GM04504 (cell line): Measurements from ENCODE around the gene CIBAR2.

Experiments
- DNase-seq: peaks from one replicate; pipeline ENCODE4 v3.0.0-alpha.2; 2012; ENCODE audit warnings: low read depth

Gene CIBAR2

DNA sequence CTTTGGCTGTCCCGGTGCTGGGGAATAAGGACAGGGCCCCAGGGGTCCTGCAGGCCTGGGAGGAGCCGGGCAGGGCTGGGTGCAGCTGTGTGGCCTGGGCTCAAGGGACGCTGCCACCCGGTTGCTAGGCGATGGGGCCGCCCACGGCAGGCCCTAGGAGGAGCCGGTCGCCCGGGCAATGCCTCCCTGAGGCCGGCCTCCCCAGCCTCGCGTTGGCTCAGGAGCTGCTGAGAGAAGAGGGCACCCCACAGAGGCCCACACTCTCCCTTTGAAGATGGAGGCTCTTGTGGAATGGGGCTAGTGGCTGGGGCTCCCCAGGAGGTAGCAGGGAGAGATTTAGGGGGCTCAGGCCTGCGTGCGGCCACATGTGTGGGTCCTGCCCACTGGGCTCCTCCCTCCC lies at the start of gene CIBAR2:
CIBAR2 (minus strand) TSS at position 109 of the 400 bp plus-strand sequence. CDS start 120 bp downstream, outside the sequence.
- DNase-seq, result no peak

DNA sequence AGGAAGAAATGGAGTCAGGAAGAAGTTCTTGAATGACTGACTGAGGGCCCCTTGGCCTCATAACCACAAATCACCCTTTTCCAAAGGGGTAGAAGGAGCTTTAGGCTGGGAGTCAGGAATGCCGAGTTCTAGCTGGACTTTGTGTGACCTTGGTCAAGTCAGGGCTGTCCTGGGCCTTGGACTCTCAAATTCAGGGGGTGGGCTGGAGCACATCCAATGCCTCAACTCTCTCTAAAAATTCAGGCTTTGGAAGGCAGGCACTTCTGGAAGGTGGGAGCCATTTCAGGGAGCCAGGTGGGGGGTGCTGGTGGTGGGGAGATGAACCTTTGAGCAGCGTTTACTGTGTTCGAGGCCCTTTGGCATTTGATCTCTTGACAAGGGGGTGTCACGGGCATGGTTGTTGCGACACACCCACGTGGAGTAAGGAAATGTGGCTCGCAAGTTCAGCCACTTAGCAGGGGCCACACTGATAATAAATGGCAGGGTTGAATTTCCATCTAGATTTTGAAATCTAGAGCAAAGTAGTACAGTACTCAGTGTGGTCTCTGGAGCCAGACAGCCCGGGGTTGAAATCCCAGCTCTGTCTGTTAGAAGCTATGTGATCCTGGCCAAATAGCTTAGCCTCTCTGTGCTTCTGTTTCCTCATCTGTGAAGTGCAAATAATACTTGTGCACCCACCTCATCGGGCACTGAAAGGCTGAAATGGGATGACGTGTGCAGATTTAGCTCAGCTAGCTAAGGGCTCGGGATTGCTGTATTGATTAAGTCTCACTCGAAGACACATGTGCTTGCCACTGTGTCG lies 47.1 kb upstream of the CIBAR2 start:
- DNase-seq, result no peak

DNA sequence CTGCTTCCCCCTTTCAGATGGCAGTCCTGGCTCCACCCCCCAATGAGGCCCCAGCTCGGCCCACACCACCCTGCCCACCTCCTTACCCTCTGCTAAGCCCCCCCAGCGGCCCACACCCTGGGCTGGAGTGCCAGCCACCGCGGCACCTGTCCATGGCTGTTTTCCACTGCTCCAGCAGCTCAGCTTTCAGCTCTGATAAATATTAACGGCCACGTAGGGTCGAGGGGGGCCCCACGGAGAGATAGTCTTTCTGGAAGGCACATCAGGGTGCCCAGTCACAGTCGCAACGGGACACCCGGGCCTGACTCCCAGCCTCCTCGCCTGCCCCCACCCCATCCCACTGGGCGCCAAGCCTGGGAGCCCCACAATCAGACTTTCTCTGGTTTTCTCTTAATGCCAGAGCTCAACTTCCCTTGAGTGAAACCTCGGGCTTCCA lies 46.5 kb upstream of the CIBAR2 start:
- DNase-seq, result no peak

DNA sequence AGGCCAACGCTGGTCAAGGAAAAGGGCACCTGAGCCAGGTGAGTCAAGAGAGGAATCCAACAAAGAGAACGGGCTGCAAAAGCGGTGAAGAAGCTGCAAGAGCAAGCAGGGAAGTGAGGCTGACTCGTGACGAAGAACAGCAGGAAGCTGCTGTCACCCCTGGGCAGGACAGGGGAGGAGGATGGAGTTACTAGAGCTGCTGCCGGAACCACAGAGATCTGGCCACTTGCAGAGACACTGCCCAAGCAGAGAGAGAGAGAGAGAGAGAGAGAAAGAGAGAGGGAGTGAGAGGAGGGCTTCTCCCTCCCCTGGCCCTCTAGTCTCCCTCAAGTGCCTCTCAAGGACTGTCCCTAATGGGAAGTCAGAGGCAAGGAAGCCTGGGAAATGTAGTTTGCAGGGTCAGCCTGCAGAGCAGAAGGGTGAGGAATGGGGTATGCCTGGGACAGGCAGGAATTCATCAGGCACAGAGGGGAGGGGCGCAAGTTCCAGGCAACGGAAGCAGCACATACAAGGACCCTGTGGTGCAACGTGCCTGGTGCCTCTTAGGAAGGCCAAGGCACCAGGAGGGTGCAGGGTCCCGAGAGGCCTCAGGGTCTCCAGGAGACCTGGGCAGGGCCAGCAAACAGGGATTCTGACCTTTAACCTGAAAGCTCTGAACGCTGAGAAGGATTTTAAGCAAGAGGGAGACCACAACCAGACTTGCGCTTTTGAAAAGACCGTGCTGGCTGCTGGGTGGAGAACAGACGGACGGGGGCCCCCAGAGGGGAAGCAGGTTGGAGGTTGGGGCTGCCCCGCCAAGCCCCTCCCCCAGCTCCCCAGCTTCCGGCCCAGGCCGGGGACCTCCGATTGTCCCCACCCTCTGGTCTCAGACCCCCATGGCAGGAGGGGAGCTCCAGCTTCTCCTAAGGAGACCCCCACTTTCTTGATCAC lies 45.8 kb upstream of the CIBAR2 start:
- no peak for DNase-seq

DNA sequence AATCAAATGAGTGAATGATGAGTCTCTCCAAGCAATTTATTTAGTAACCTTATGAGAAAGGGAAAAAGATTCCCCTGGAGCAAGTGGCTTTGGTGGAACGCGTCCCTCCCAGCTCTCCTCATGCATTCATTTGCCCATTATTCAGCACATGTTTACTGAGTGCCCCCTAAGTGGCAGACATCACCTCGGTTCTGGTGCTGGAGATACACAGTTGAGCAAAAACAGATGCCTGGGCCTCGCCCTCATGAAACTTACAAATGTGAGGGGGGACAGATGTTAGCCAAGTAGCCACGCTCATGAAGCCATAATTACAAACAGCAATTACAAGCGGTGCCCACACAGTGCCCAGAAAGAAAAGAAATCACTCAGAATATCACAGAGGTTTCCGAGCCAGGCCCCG lies 45.1 kb upstream of the CIBAR2 start:
- no peak for DNase-seq

DNA sequence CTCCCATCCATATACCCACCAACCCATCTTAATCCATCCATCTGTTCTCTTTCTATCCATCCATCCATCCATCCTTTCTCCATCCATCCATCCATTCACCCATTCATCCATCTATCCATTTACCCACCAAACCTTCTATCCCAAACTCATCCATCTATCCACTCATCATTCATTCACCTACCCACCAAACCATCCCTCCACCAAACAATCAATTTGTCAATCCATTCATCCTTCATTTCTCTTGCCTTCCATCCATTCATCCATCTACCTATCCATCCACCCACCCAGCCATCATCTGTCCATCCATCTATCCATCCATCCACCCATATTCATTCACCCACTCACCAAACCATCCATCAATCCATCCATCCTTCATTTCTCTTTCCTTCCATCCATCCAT lies 44.6 kb upstream of the CIBAR2 start:
- DNase-seq, result no peak

DNA sequence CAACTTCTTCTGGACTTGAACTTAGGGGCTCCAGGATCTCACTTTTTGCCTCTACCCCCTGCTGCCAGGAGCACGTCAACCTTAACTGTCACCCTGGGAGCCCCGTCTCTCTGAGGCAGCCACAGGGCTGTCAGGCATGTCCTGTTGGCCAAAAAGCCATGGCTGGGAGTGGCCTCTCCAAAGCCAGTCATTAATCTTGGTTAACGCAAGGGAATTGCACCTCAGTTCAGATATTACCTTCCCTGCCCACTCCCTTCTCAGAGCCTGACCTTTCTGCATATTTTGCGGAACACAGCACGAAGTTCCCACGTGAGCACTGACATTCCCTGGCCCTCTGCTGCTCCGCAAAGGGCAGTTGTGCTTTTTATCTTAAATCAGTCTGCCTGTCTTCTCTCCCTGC lies 44.2 kb upstream of the CIBAR2 start:
- no peak for DNase-seq

DNA sequence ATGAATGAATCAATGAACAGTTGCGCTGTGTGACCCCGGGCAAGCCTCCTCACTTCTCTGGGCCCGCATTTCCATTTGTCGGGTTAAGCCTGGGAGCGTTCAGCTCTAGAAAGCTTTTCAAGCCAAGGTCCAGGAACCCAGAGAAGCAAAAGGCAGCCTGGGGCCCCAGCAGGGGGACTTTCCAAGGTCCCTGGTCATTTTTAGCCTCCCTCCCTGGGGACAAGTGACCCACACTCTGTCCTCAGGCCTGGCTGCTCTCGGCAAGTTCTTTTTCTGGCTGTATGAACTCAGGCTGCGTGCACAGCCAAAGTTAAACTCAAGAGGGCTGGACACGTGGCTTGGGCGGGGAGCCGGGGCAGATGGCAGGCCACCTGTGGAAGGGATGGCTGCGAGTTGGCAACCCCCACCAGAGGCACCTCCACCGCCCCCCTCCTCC lies 41.4 kb upstream of the CIBAR2 start:
- no peak for DNase-seq

DNA sequence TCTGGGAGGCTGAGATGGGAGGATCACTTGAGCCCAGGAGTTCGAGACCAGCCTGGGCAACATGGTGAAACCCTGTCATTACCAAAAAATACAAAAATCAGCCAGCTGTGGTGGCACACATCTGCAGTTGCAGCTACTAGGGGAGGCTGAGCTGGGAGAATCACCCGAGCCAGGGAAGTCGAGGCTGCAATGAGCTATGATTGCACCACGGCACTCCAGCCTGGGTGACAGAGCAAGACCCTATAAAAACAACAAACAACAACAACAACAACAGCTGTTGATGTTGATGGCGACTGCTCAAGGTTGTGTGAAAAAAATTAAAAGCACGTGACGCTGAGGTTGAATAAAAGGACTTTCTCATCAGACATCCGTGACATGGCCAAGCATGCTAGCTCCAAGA lies 40.8 kb upstream of the CIBAR2 start:
- no peak for DNase-seq

DNA sequence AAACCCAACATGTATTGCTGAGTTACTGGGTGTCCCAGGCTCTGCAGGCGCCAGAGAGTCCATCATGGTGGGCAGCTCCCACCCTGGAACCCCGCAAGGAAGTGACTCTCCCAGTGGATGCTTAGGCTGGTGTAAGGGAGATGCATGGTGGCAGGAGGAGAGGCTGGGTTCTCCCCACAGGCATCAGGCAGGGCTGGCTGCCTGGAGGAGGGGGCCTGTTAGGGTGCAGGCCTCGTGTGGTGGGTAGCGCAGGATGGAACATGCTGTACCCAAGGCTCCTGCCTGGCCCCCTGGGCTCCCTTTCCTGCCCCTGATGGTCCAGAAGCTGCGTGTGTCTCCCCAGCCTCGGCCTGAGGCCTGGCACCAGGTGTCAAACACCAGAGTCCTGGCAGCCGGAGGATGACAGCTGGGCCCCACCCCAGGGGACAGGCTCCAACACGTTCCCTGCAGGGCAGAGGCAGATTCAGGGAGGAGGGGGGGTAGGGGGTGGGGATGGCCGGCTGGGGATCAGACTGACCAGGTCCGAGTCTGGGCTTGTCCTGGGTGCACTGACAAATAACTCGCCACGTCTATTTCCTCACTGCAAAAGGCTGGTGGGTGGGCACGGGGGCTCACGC lies 40.2 kb upstream of the CIBAR2 start:
- DNase-seq, result no peak

DNA sequence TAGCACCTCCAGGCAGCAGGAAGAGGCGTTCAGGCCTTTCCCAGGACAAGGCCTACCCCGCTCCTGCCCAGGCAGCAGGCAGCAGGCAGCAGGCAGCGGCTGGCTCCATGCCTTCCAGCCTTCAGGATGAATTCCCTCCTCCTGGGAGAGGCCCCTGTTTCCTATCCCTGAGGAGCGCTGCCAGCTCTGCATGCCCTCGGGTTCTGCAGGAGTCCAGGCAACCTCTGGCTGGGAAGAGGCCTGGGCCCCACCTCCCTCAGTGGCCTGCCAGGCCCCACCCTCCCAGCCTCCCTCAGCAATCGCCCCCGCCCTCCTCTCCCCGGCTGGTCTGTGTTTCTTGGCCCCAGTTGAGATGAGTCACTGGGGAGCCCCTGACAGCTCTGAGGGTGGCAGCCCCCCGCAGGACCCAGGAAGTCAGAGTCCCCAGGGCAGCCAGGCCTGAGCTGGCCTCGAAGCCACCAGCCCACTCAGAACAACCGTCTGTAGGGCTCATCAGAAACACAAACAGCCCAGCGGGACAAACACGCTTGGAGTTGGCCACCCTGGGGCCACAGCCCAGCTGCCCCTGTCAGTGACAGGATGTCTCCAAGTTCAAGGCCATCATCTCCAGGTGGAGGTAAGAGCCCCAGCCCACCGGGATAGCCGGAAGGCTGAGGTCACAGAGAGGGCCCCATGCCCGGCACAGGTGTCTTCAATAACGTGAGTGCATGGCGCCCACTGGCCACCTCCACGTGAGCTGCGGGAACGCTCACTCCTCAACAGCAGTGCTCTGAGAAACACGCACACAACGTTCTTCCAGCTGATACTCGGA lies 39.5 kb upstream of the CIBAR2 start:
- no peak for DNase-seq

DNA sequence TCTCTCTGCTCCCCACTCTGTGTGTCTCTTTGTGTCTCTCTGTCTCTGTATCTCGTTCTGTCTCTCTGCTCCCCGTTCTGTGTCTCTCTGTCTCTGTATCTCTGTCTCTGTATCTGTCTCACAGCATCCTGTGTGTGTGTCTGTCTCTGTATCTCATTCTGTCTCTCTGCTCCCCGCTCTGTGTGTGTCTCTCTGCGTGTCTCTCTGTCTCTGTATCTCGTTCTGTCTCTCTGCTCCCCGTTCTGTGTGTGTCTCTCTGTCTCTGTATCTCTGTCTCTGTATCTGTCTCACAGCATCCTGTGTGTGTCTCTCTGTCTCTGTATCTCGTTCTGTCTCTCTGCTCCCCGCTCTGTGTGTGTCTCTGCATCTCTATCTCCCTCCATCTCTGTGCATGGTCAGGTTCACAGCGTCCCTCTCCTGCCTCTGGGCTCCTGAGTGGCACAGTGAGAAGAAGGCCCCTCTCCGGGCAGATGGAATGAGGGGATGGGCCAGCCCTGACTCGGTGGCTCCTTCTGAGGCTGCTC lies 38.9 kb upstream of the CIBAR2 start:
- no peak for DNase-seq

DNA sequence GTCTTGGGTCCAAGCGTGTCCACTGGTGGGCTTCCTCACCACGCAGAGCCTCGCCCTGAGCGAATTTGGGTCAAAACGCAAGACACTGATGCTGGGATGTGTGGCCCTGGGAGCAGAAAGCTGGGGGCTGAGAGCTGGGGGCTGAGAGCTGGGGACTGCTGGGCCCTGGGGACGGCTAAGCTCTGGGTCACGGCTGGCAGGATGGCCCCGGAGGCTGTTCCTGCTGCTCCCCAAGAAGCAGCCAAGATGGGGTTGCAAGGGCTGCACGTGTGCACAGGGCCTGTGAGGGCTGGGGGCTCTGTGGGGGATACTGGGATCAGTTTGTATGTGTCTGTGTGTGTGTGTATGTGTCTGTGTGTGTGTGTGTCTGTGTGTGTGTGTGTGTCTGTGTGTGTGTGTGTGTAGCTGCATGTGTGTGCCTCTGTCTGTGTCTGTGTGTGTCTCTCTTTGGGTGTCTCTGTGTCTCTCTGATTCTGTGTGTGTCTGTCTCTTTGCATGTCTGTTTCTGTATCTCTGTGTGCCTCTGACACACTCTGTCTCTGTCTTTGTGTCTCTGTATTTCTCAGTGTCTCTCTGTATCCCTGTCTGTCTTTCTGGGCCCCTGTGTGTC lies 38.2 kb upstream of the CIBAR2 start:
- no peak for DNase-seq

DNA sequence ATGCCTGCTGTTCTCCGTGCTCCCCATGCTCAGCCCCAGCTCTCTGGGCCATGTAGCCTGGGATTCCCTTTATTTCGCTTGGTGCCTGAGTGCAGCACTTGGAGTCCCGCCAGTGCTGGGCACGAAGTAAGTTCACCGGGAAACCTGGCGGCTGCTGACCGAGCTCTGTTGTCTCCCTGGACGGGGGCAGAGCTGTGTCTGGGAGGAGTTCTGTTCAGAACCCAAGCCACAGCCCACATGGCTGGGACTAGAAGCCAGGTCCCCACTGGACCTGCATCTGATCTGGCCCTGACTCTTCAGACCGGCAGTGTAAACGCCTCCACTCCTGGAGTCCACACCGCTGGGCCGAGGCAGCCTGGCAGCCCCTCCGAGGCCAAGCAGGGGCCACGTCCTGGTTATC lies 37.5 kb upstream of the CIBAR2 start:
- DNase-seq, result no peak

DNA sequence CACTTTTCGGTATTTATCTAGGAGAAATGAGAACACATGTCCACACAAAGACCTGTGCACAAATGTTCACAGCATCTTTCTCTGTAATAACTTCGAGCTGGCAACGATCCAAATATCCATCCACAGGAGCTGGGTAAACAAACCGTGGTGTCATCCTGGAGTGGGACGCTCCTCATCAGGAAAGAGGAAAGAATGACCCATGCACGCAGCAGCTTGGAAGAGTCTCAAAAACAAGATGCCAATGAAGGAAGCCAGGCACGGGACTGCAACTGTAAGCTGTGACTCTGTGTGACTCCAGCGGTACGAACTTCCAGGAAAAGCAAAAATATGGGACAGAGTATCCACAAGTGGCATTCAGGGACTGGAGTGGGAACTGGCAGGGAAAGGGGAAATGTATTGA lies 36.7 kb upstream of the CIBAR2 start:
- DNase-seq, result no peak

DNA sequence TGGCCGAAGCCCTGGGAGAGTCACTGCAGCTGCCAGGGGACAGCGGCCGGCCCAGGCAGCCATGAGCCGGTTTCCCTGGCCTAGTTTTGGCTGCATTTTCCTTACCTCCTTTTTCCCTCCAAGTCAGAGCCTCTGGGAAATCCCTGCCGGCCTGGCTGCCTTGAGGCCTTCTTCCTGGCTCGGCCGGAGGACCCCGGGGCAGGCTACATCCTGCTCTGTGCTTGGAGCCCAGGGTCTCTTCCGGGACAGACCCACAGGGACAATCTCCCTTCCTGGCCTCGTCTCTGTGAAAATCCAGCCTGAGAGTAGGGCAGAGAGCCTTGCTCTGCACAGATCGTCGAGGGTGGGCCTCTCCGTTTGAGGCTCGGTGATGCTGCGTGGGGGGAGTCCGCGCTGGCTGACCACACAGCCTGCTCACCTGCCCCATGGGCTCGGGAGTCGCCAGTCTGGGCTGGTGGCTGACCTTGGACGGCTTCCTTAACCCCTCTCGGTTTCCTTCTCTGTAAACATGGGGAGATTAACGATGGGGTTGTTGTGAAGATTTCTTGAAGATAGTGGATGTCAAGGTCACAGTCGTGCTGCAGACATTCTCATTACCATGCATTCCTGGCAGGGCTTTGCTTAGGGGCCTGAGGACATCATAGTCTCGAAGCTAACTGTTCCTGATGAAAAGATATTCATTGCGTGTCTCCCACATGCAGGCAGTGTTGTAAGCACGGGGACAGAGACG lies 34.8 kb upstream of the CIBAR2 start:
- DNase-seq, result no peak

DNA sequence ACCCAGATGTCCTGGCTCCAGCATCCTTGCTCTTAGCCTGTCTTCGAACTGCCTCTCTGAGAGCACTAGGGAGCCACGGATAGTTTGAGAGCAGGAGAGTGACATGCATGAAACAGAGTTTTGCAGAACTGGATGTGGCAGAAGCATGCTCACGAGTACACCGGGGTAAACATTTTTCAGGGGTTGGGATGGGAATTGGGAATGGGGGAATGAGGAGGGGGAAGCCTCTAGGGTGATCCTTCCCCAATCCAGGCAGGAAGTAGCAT lies 34.2 kb upstream of the CIBAR2 start:
- no peak for DNase-seq

DNA sequence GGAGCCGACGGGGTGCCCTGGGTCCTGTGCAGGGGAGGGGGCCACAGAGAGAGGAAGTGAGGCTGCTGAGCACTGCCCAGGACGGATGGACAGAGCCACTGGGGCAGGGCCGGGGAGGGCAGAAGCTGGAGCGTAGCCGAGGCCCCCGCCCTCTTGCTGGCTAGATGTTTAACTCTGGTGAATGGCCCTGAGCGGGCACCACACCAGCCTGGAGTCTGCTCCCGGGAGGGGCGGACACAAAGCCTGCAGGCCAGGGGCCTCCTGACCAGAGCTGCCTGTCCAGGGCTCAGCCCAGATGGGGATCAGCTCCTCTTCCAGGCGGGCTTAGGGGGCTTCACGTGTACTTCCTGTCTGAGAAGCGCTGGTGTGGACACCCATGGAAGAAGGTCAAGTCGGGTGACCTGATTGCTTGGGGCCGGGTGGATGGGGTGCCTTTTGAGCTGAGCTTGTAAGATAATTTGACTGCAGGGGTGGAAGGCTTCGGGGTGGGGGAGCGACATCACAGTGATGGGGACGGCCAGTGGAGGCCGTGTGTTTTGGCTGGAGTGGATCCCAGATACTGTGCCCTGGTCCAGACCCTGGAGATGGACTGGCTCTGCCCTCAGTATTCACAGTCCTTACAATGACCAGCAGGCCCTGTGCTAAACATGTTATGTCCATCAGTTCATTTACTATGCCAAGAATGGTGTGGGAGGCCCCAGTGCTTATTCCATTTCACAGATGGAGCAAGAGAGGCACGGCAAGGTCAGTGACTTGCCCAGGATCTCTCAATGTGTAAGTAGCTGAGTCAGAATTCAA lies 33.7 kb upstream of the CIBAR2 start:
- DNase-seq, result no peak

DNA sequence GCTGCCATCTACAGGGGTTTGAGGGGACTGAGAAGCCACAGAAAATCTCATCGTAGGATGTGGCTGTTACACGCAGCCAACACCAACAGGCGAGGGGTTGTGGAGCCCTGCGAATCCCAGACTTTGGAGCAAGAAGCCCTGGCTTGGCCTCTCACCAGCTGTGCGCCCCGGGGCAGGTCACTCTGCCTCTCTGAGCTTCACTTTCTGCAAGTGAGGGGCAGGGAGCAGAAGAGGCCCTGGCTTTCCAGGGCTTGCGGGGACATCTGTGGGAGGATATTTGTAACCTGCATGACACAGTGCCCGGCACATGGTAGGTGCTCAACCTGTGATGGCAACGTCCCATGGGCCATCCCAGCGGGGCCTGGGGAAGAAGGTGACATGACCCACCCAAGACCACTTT lies 32.9 kb upstream of the CIBAR2 start:
- no peak for DNase-seq
